ENCODE results near the gene DCAF11.

DCAF11 gene

GRCh38 chr14:24114532-24115421 lies at the start of gene DCAF11, which contains the start of gene NRL:
DCAF11 (plus strand) TSS chr14:24114777; CDS start chr14:24115595, 818 bp downstream.
NRL (minus strand) TSS chr14:24114949; CDS start chr14:24082848, 32,101 bp downstream.
- peak; percentile 99 for DNase-seq

DNA sequence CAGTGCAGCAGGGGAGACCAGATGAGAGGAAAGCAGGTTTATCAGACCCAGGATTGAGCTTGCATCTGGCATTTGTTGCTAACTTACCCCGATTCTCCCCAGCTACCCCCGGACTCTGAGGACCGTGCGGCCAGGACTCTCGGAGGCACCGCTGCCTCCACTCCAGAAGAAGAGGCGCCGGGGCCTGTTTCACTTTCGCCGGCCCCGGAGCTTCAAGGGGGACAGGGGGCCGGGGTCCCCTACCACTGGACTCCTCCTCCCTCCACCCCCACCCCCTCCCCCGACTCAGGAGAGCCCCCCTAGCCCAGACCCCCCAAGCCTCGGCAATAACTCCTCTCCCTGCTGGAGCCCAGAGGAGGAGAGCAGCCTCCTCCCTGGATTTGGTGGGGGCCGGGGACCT lies 49.7 kb upstream of the DCAF11 start:
- DNase-seq = no peak

- DNase-seq = no peak
Measured at GRCh38 chr14:24065408-24065807, 49.2 kb upstream of the DCAF11 start.

DNA sequence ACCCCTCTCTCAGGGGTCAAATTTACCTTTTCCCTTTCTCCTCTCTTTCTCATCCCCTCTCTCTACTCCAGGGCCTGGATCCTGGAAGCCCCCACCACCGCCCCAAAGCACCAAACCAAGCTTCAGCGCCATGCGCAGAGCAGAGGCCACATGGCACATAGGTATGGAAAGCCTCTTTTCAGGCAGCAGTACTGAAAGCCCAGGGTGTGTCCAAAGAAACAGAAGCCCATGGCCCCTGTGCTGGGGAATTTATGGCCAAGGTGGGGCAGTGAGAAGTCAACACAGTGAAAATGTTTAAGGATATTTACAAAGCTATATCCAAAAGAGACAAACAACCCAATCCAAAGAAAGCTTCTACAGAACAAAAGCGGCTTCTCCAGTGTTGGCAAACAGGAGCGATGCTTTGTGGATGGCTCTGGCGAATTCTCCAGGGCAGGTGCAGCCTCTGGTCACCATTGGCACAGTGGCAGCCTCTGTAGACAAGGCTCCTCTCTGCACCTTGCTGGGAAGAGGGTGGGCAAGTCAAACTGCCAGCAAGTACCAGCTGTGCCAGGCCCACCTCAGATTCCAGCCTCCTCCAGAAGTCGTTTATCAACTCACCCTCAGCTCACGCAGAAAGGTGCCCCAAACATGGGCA lies 48.0 kb upstream of the DCAF11 start:
- no peak for DNase-seq

DNA sequence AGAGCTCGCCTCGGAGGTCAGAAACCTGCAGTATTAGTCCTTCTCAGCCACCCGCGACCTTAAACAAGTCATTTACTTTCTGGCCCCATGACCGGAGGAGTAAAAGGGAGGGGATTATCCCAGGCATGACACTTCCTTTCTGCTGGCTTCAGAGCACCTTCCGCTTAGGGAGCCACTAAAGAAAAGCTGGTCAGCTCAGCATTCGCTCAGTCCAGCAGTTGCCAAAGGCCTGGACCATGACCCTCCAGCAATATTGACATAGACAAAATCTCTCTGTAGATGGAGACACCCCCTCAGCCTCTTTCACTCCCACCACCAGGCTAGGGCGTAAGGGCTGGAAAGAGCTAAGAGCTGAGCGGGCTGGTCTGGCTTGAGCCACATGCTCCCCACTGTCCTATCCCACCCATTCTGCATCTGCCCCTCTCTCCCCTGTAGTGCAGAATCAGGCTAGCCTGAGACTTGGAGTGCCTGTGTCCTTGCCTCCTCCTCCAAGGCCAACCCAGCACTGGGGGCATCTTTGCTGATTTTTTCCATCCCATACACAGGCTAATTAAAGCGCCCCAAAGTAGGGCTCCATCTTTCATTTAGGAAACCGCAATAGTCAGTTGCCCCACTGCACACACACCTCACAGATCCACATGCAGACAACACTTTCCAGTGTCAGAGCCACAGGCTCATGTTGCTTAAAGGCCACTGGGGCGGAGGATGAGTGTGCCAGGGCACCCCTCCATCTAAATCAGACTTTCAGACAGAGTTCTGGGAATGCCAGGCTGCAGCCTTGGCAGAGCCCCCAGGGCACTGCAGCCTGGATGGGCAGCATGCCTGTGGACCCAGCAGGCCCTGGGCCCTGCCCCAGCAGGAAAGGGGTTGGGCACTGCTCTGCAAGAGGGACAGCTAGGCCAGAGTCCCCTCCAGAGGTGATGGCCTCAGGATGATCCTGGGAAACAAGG lies 47.2 kb upstream of the DCAF11 start:
- no peak for DNase-seq

DNA sequence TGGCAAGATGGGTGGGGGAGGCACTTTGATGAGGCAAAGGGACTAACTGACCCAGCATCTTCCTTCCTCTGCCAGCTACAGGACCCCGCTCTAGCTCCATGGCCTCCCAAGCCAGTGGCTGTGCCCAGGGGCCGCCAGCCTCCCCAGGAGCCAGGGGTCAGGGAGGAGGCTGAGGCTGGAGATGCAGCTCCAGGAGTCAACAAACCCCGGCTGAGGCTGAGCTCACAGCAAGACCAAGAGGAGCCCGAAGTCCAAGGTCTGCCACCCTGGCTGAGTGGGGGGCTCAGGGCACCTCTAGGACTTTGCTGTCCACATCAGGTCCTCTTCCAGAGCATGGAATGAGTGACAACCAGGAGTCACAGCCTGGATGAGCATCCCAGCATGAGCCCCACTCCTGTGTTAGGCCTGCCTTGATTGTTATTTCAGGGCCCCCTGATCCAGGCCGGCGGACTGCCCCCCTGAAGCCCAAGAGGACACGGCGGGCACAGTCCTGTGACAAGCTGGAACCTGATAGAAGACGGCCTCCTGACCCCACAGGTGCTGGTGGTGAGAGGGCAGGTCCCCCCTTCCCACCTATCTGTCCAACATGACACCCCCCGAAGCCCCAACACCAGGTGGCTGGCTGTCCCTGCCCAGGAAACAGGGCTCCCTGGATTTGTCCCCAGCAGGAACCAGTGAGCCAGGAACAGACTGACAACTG lies 45.7 kb upstream of the DCAF11 start:
- no peak for DNase-seq

GRCh38 chr14:24069411-24069735 lies 45.2 kb upstream of the DCAF11 start:
- no peak for DNase-seq

GRCh38 chr14:24070285-24071143 lies 44.1 kb upstream of the DCAF11 start:
- no peak for DNase-seq

DNA sequence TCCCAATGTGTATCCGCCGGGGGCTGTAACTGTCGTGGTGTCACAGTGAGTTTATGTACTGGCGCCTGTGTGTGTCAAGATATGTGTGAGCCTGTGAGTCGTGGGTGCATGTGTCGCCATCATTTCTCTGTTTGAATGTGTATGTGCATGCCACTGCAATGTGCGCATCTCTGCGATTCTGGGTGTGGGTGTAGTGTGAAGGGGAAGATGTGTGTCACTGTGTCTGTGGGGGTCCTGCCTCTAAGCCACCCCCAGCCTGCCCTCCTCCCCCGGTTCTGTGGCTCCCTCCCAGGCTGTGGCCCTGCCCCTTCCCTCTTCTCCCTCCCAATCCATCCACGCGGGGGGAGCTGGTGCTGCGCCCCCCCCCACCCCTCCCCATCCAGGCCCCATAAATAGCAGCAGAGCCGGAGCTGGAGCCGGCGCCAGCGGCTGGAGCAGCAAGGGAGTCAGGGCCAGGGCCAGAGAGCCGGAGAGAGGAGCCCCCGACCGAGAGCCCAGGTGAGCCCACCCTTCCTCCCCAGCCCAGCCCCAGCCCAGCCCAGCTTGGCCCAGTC lies 43.4 kb upstream of the DCAF11 start, which contains the start of gene CPNE6:
Gene CPNE6, plus strand, starts transcription at position 419 of the 554 bp plus-strand sequence. CDS start 1,375 bp downstream, outside the sequence.
- no peak for DNase-seq

GRCh38 chr14:24071836-24072430 lies 42.6 kb upstream of the DCAF11 start:
- DNase-seq = no peak

- no peak for DNase-seq
Measured at GRCh38 chr14:24072436-24072835, 42.1 kb upstream of the DCAF11 start.

DNA sequence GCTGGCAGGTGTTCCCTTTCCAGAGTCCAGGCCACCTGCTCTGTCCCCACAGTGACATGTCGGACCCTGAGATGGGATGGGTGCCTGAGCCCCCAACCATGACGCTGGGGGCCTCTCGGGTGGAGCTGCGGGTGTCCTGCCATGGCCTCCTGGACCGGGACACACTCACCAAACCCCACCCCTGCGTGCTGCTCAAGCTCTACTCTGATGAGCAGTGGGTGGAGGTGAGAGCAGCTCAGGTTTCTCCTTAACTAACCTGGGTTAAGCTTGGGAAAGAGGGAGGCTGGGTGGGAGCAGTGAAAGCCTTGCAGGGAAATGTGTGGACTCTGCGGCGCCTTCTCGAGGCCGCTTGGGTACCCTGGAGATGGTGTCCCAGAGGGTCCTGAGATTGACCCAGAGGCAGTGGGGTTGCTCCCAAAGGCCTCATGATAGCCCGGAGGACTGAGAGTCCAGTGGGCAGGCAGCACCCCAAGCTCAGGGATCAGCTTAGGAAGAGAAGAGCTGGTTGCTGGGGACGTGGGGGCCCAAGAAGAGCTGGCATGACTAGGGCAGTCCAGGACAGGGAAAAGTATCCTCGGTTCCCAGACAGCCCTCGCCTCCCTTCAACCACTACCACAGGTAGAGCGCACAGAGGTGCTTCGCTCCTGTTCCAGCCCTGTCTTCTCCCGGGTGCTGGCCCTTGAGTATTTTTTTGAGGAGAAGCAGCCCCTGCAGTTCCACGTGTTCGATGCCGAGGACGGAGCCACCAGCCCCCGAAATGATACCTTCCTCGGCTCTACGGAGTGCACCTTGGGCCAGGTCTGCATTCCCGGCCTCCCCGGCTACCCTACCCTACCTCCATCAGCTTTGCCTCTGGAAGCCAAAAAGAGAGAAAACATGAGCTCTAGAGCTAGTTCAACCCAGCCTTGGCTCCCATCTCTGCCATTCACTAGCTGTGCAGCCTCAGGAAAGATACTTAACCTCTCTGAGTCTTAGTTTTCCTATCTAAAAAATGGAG lies 41.4 kb upstream of the DCAF11 start:
- no peak for DNase-seq

DNA sequence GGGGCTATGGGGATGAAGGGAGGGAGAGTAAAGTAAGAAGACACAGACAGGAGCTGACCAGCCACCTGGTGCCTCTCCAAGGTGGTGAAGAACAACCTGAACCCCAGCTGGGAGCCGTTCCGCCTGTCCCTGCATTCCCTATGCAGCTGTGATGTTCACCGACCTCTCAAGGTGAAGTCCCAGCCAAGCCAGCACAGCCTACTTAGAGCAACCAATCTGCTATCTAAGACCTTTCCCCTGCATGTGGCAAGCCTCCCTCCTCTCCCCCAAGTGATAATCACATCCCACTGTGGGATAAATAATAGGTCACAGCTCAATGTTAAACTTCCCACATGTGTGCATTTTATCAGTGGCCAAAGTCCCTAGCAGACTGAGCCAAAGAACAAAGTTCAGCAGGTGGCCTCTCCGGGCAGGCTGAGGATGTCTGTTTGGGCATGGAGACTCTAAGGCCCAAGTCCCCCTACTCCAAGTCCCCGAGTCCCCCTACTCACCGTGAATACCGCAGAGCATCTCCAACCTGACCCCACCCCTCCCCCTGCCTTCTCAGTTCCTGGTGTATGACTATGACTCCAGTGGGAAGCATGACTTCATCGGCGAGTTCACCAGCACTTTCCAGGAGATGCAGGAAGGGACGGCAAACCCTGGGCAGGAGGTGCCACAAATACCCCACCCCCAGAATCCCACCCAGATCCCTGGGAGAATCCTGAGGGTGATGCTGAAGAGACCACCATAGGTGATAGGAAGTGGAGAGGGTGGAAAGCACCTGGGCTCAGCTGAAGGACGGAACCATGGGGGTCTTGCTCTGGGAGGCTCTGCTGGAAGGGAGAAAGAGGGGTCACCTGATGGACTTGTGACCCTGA lies 39.7 kb upstream of the DCAF11 start:
- no peak for DNase-seq

DNA sequence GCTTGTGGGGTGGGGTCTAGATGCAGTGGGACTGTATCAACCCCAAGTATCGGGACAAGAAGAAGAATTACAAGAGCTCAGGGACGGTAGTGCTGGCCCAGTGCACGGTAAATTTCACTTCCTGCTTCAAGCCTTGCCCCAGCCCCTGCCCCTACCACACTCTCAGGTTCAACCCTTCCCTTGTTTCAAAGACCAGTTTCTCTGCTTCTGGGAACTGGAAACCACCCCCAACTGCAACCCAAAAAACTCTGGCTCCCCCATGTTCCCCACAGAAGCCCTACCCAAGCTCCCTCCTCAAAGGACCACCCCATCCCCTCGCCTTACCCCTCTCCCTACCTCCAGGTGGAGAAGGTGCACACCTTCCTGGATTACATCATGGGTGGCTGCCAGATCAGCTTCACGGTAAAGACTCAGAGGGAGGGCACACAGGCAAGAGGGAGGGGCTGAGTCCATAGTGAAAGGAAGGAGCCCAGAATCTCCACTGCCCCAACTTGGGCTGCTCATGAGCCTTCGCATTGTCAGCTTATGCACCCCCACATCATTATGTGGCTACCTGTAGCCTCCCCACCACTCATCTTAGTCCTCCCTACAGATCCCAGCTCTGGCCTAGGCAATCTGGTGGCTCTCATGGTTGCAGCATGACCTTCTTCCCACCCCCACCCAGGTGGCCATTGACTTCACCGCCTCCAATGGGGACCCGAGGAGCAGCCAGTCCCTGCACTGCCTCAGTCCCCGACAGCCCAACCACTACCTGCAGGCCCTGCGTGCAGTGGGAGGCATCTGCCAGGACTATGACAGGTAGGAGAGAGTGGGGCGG lies 38.9 kb upstream of the DCAF11 start:
- DNase-seq = no peak

GRCh38 chr14:24076302-24076601 lies 38.3 kb upstream of the DCAF11 start:
- DNase-seq = no peak

- no peak for DNase-seq
Measured at GRCh38 chr14:24077086-24077485, 37.5 kb upstream of the DCAF11 start.

- peak; percentile 25 for DNase-seq
Measured at GRCh38 chr14:24078146-24078545, 36.4 kb upstream of the DCAF11 start.

Measured in NCI-H2081 treated with DMSO at 0.1 percent for 48 hours (cell line).